ENCODE results near the gene UBASH3A.
"Not testable (repeated sequence)": the region's sequence is repeated elsewhere in the genome, so short reads cannot be mapped to it uniquely, and the experiment has no call there.

UBASH3A gene

DNA sequence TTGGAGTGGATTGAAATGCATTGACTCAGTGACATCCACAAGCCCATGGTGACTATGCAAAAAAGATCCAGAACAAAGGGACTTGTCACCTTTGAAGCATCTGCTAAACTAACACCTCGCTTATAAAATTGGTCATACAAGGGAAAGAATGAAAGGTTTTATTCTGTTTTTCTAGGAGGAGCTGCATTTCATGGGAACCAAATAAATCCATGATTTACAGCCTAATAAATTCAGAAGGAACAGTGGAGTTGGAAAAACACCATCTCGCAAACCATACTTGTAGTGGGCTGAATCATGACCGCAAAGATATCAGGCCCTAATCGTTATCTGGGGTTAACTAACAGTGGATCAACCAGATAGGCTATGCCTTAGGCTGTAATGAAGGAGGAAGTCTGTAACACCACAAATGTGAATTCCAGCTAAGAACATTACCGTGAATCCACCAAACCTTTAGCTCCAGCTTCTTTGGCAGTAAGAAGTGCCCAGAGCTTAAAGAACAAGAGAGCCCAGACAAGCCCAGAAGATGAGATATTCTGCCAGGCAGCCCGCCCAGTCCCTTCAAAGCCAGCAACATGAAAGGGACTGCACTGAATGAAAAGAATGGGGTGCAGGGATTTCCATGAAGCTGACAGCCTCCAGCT is 64.9 kb downstream of the UBASH3A start:
- no peak for DNase-seq (ENCODE audit: low read depth)

GRCh38 chr21:42469272-42469671 is 65.6 kb downstream of the UBASH3A start:
- DNase-seq (ENCODE audit: low read depth), result no peak

DNA sequence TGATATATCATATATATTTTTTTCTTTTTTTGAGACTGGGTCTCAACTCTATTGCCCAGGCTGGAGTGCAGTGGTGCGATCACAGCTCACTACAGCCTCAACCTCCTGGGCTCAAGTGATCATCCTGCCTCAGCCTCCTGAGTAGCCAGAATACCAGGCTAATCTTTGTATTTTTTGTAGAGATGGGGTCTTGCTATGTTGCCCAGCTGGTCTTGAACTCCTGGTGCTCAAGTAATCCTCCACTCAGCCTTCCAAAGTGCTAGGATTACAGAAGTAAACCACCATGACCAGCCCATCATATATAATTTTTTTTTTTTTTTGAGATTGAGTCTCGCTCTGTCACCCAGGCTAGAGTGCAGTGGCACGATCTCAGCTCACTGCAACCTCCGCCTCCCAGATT is 66.0 kb downstream of the UBASH3A start:
- not testable (repeated sequence) for DNase-seq (ENCODE audit: low read depth)

DNA sequence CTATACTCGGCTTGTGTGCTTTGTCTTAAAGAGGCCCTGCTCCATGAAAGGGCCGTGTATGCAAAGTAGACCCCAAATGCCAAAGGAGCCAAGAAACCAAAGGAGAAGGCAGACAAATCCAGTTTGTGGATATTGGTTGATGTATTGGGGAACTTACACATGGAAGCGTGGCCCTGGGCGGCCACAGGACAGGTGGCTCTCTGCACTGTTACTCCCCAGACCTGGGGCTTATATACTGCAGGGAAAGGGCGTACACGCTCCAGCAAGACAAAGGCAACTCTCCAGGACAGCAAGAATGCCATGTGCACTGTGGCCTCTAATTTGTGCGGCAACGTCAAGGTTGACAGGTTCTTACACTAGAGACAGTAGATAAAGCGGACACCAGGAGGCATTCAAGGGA is 67.5 kb downstream of the UBASH3A start:
- DNase-seq (ENCODE audit: low read depth), result no peak

- DNase-seq (ENCODE audit: low read depth), result no peak
These were observed 68.1 kb downstream of the UBASH3A start for GRCh38 chr21:42471716-42472330.

- no peak for DNase-seq (ENCODE audit: low read depth)
These were observed 68.8 kb downstream of the UBASH3A start for GRCh38 chr21:42472521-42472920.

GRCh38 chr21:42473498-42474042 is 69.9 kb downstream of the UBASH3A start:
- DNase-seq (ENCODE audit: low read depth), result no peak

- no peak for DNase-seq (ENCODE audit: low read depth)
These were observed 70.5 kb downstream of the UBASH3A start for GRCh38 chr21:42474043-42474831.

DNA sequence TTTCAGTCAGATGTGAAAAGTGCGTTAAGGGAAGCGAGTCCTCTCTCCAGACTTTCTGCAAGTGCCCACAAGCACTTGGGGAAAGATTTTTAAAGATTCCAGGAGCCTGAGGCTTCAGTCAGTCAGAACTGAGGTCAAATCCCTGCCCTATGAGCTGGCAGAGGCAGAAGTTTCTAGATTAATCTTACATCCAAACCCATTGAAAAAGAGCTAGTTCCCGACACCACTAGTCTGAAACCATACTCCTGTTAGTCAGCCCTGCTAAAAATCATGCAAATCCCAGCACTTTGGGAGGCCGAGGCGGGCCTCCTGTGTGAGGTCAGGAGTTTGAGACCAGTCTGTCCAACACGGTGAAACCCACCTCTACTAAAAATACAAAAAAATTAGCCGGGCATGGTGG is 71.3 kb downstream of the UBASH3A start:
- no peak for DNase-seq (ENCODE audit: low read depth)

- no peak for DNase-seq (ENCODE audit: low read depth)
These were observed 72.1 kb downstream of the UBASH3A start for GRCh38 chr21:42475526-42476387.

DNA sequence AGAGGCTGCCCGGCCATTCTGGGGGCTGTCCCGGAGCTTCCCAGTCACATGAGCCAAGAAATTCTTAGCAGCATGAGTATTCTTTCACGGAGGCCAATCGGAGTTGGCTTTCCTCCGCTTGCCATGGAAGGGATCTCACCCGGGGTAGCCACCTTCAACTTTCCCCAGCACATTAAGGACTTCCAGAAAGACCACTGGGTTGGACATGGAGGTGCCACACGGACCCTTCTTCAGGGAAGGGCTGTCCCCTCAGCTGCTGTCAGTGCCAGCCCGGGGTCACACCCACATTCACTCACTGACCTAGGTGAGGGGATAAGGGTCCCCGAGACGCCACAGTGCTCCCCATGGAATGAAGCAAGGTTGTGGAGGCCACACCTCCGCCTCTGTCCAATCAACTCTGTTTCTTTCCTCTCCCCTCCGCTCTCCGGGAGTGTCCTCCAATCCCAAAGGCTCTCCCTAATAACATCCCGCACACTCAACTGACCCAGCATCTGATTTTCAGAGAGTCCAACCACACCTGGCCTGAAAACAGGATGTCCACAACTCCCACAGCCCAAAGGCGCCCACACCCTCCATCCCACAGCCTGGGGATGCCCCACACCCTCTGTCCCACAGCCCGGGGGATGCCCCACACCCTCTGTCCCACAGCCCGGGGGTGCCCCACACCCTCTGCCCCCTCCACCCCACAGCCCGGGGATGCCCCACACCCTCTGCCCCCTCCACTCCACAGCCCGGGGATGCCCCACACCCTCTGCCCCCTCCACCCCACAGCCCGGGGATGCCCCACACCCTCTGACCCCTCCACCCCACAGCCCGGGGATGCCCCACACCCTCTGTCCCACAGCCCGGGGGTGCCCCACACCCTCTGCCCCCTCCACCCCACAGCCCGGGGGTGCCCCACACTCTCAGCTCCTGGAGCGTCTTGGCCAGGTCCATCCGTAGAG is 73.0 kb downstream of the UBASH3A start:
- DNase-seq (ENCODE audit: low read depth), result no peak

DNA sequence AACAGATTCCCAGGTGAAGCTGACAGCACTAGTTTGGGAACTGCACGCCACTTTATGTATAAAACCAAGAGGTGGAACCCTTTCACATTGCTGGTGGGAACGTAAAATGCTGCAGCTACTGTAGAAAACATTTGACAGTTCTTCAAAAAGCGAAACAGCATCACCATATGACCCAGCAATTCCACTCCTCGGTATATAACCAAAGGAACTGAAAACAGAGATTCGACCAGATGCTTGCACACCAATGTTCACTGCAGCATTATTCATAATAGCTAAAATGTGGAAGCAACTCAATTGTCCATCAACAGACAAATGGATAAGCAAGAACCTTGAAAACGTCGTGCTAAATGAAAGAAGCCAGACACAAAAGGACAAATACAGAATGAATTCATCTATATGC is 74.8 kb downstream of the UBASH3A start:
- DNase-seq (ENCODE audit: low read depth), result no peak

- no peak for DNase-seq (ENCODE audit: low read depth)
These were observed 75.9 kb downstream of the UBASH3A start for GRCh38 chr21:42479582-42479981.

DNA sequence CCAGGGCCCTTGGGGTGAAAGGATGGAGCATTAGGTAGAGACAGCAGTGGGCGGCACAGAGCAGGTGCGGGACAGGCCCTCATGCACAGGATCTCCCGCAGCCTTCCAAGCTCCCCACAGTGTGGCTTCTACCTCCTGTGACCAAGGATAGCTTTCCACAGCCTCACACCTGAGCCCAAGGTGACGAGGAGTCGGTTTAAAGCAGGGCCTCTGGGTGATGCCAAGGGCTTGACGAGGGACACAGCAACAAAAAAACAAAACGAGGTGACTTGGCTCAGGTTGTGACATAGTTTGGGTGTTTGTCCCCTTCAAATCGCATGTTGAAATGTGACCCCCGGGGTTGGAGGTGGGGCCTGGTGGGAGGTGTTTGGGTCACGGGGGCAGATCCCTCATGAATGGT is 77.0 kb downstream of the UBASH3A start:
- DNase-seq (ENCODE audit: low read depth), result no peak

DNA sequence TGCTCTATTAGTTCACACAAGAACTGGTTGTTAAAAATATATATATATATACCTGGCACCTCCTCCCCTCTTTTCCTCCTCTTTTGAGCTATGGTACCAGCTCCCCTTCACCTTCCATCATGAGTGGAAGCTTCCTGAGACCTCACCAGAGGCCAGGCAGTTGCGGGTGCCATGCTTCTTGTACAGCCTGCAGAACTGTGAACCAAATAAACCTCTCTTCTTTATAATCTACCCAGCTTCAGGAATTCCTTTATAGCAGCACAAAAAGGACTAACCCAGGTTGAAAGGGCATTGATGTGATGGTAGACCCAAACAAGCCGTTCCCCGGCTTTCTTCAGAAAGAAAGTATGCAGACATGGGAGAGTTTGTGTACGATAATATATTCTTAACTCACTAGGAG is 77.5 kb downstream of the UBASH3A start:
- no peak for DNase-seq (ENCODE audit: low read depth)

GRCh38 chr21:42484966-42485365 is 81.3 kb downstream of the UBASH3A start:
- no peak for DNase-seq (ENCODE audit: low read depth)

DNA sequence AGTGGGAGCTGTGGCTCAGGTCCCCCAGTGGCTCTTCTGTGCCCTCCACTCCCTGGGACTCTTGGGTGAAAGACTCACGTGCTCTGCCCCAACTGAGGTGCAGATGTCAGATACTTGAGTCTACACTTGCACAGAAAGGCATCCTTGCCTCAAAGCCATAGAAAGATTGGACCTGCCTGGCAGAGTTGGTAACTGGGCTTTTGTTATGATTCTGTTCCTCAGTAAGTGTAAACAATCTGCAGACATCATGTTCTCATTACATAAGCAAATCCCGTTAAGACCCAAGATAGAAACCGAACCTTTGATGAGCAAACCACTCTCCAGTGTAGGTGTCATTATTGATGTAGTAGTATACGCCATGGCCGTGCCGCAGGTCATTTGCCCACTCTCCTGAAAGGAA is 82.4 kb downstream of the UBASH3A start:
- no peak for DNase-seq (ENCODE audit: low read depth)

DNA sequence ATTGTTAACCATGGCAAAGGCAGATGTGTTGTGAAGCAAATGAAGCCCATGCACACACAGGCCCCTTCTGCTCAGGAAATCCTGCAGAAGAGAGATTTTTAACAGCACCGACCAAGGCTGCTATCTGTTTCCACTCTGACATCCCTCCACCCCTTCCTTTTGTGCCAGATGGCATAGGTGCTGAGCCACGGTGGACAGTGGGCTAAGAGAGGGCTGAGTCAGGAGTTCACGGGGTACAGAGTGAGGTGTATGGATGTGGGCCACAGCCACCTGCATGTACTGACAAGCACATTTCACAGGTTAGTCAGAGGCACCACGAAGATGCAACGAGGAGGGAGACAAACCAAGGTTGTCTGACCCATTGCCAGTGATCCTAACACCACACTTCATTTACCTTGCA is 82.8 kb downstream of the UBASH3A start:
- no peak for DNase-seq (ENCODE audit: low read depth)

DNA sequence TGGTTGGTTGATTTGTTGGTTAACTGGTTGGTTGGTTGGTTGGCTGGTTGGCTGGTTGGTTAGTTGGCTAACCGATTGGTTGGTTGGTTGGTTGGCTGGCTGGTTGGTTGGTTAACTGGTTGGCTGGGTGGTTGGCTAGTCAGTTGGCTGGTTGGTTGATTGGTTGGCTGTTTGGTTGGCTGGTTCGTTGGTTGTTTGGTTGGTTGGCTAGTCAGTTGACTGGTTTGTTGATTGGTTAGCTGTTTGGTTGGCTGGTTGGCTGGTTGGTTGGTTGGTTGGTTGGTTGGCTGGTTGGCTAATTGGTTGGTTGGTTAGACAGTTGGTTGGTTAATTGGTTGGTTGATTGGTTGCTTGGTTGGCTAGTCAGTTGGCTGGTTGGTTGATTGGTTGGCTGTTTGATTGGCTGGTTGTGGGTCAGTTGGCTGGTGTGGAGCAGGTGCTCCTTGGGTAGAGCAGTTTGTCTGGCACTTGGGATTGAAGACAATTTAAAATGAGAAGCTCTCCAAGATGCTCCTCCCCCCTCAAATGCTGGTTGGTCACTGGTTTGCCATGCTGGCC is 85.4 kb downstream of the UBASH3A start:
- DNase-seq (ENCODE audit: low read depth), result no peak

DNA sequence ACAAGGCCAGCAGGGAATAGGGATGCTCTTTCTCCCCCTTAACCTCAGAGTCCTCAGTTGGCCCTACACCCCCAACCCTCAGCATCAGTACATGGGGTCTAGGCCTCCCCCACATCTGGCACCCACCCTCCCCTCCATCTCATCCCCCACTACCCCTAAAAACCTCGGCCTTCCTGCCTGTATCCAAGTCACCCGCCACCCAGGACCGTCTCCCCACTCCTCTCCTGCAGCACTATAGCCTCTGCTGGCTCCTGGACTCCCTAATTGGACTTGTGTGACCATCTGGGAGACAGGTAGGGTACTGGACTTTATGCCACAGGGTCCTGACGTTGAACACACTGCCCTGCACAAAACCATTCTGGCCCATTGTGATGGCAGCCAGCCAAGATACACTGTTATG is 86.3 kb downstream of the UBASH3A start:
- DNase-seq (ENCODE audit: low read depth), result no peak

DNA sequence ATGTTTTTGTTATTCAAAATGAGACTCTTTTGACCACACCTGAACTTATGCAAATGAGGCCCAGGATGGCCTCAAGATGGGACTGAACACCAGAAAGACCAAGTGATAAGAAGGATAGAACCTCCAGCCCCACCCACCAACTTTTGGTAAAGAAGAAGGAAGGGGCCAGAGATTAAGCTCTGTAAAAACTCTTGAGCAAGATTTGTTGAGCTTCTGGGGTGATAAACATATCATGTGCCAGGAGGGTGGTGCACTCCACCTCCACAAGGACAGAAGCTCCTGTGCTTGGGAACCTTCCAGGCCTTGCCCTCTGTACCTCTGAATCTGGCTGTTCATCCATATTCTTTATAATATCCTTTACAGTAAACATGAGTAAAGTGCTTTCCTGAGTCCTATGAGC is 87.0 kb downstream of the UBASH3A start:
- DNase-seq (ENCODE audit: low read depth), result no peak

Data from GM04503 (cell line).